B cell (primary cell): ENCODE data around the gene KAZN. TPM values are rescaled to one million over a fixed set of nuclear protein-coding genes. Genes with fewer than 3 reads are reported as not detected.

ENCODE experiments used
- ATAC-seq: fragments of 200-7000 bp; cut with Tn5 transposase; one replicate; pipeline ENCODE4 v1.10.0; 2021; ENCODE audit warnings: low read depth, mild to moderate bottlenecking, moderate number of reproducible peaks, moderate library complexity
- CTCF ChIA-PET: fragments of 350-600 bp; sonication (Branson Sonifier 250); formaldehyde crosslinking; loops from one replicate; lab custom pipeline; 2021; ENCODE audit warnings: antibody characterized with exemption, inconsistent platforms; lab: Charles Lee
- POLR2A ChIA-PET: fragments of 350-600 bp; sonication (Branson Sonifier 250); formaldehyde crosslinking; loops from one replicate; lab custom pipeline; 2021; ENCODE audit warnings: antibody characterized with exemption; lab: Charles Lee
- DNase-seq: peaks from one replicate; pipeline ENCODE4 v3.0.0; 2013
- H2AFZ ChIP-seq: 2 replicates; pipeline ENCODE4 v1.6.1; 2012; ENCODE audit warnings: mild to moderate bottlenecking, low read depth, low read length; ENCODE audit not compliant: insufficient read depth, poor library complexity, severe bottlenecking
- H3K27ac ChIP-seq, 2 donors: 1 replicate in 1 of 2; 2 replicates in 1 of 2; pipeline ENCODE4 v1.5.1; 2012 to 2013; ENCODE audit warnings: low read length in 2 of 2, mild to moderate bottlenecking in 2 of 2, moderate library complexity in 1 of 2
- H3K27me3 ChIP-seq, 4 experiments: fragments of 200-600 bp in 1 of 4; sonication (generic) in 1 of 4; replicated peaks in 1 of 4; 1 replicate in 2 of 4; 2 replicates in 2 of 4; pipeline versions ENCODE4 v1.6.1 to v1.7.0; 2013 to 2016; ENCODE audit warnings: low read length in 3 of 4, mild to moderate bottlenecking in 2 of 4, mixed read lengths in 1 of 4, moderate library complexity in 1 of 4; ENCODE audit not compliant: insufficient read depth in 4 of 4, control insufficient read depth in 3 of 4; ENCODE audit errors: control extremely low read depth in 1 of 4
- H3K36me3 ChIP-seq, 2 experiments: replicated peaks in 1 of 2; 1 replicate in 1 of 2; 2 replicates in 1 of 2; pipeline versions ENCODE4 v1.6.1 to v1.7.1; 2013; ENCODE audit warnings: low read length in 1 of 2; ENCODE audit not compliant: insufficient read depth in 2 of 2, control insufficient read depth in 1 of 2; ENCODE audit errors: control extremely low read depth in 1 of 2, extremely low read depth in 1 of 2
- H3K4me1 ChIP-seq, 2 donors: fragments of 200-600 bp in 1 of 2; sonication (generic) in 1 of 2; 1 replicate in 1 of 2; 2 replicates in 1 of 2; pipeline versions ENCODE4 v1.5.1 to v1.6.1; 2013 to 2017; ENCODE audit warnings: low read length in 2 of 2; ENCODE audit not compliant: control insufficient read depth in 2 of 2, insufficient read depth in 2 of 2
- H3K4me2 ChIP-seq: replicated peaks from 2 replicates; pipeline ENCODE3; 2012; ENCODE audit warnings: mild to moderate bottlenecking, low read depth, low read length; ENCODE audit not compliant: poor library complexity, severe bottlenecking
- H3K4me3 ChIP-seq, 5 experiments: fragments of 200-600 bp in 1 of 5; sonication (generic) in 1 of 5; 1 replicate in 3 of 5; 2 replicates in 2 of 5; pipeline versions ENCODE4 v1.5.1 to v1.7.0; 2011 to 2016; ENCODE audit warnings: low read length in 4 of 5, mild to moderate bottlenecking in 4 of 5, low read depth in 2 of 5, control low read depth in 1 of 5, moderate library complexity in 1 of 5; ENCODE audit not compliant: insufficient read depth in 1 of 5; ENCODE audit errors: control extremely low read depth in 1 of 5, extremely low read depth in 1 of 5
- H3K79me2 ChIP-seq: fragments of 200-600 bp; sonication (generic); one replicate; pipeline ENCODE4 v1.6.0; 2016; ENCODE audit warnings: low read length; ENCODE audit not compliant: control insufficient read depth, insufficient read depth
- H3K9ac ChIP-seq: fragments of 200-600 bp; sonication (generic); 2 replicates; pipeline ENCODE4 v1.6.1; 2017; ENCODE audit warnings: mild to moderate bottlenecking, low read length, moderate library complexity
- H3K9me3 ChIP-seq, 3 donors: one replicate each; pipeline versions ENCODE4 v1.6.1 to v1.7.1; 2013; ENCODE audit warnings: low read length in 2 of 3; ENCODE audit not compliant: control insufficient read depth in 2 of 3, insufficient read depth in 1 of 3; ENCODE audit errors: control extremely low read depth in 1 of 3
- H4K20me1 ChIP-seq: 2 replicates; pipeline ENCODE4 v1.6.0; 2012; ENCODE audit warnings: mild to moderate bottlenecking, low read length; ENCODE audit not compliant: insufficient read depth, control insufficient read depth, poor library complexity, severe bottlenecking
- H3K27ac Mint-ChIP-seq: one replicate; pipeline ENCODE4 v1.8.0; 2021; ENCODE audit warnings: mixed read lengths
- H3K27me3 Mint-ChIP-seq: one replicate; pipeline ENCODE4 v1.8.0; 2021; ENCODE audit warnings: mixed read lengths
- H3K4me1 Mint-ChIP-seq: one replicate; pipeline ENCODE4 v1.8.0; 2021; ENCODE audit warnings: mixed read lengths
- H3K4me3 Mint-ChIP-seq: one replicate; pipeline ENCODE4 v1.8.0; 2021; ENCODE audit warnings: mixed read lengths
- H3K9me3 Mint-ChIP-seq: one replicate; pipeline ENCODE4 v1.8.0; 2022; ENCODE audit warnings: mixed read lengths; ENCODE audit not compliant: insufficient read depth
- EZH2 ChIP-seq: IDR thresholded peaks from 2 replicates; pipeline ENCODE4 v1.6.1; 2012; ENCODE audit warnings: borderline replicate concordance, low read depth, mild to moderate bottlenecking, moderate library complexity, low read length; ENCODE audit not compliant: insufficient read depth, poor library complexity, severe bottlenecking
- WGBS: methylation state at CpG from one replicate; pipeline ENCODE4 v1.1.5; 2013; ENCODE audit warnings: missing lambda C conversion rate; ENCODE audit not compliant: insufficient coverage; 5-methylcytosine and 5-hydroxymethylcytosine counted together
- intact Hi-C: fragments of 100-400 bp; cut with micrococcal nuclease; formaldehyde crosslinking; loops from one replicate; pipeline ENCODE4 v1.10.0; 2022
- polyA plus RNA-seq: library from polyadenylated mRNA; depleted of rRNA; stranded (reverse); fragments of >200 nt; gene quantifications from 2 replicates; pipeline ENCODE4 v1.2.3, GENCODE V29; 2012
- total RNA-seq, 2 donors: library from RNA; stranded (reverse); fragments of 120-200 nt in 1 of 2; gene quantifications; 1 replicate in 1 of 2; 2 replicates in 1 of 2; pipeline versions ENCODE4 v1.2.3 to v1.2.4, GENCODE V29; 2013 to 2022
- TF ChIP-seq, protein P1 (sequence below): fragments of 200-600 bp; IDR thresholded peaks from one replicate; pipeline ENCODE4 v1.8.0; 2022; ENCODE audit warnings: antibody characterized with exemption, mild to moderate bottlenecking

KAZN gene
- total and polyA plus RNA-seq, 2 donors (not counting 1 experiment from before 2014, with no cell fraction given), result 0.13 to 0.39 TPM

DNA sequence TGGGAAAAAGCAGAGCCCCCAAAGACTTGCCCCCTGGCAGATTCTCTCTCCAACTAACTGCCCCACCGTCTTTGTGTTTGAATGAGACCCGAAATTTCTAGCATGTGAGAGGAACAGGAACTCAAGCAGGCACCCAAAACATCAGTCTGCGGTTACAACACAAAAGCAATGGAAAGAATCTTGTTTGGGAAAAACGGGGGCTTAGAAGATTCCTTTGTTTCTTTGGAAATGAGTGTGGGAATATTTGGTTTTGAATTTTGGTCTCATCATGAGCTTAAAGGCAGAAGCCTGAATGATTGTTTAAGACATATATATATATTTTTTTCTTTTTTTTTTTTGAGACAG, 366.2 kb downstream of the KAZN start:
- H2AFZ ChIP-seq, result no peak overlapping the region
- H3K79me2 ChIP-seq, result no peaks in the 10 kb centered on the region
- H3K27me3 ChIP-seq, result no peaks in the 10 kb centered on the region
- 80% methylated on average over 3 of the region's 4 CpGs for WGBS
- Mint-ChIP-seq H3K4me3 (no peak overlapping the region), H3K27me3 (no peaks in the 10 kb centered on the region), H3K9me3 (no peaks in the 10 kb centered on the region), H3K4me1 (no peaks in the 10 kb centered on the region), H3K27ac (no peak overlapping the region)
- no peak for ATAC-seq
- H3K4me2 ChIP-seq, result no peak overlapping the region
- DNase-seq, result no peak
- no peaks in the 10 kb centered on the region for H3K36me3 ChIP-seq
- intact Hi-C loops, result no loop called here
- no peak overlapping the region for H3K4me3 ChIP-seq
- POLR2A ChIA-PET, result no interaction called here
- no peaks in the 10 kb centered on the region for H4K20me1 ChIP-seq
- CTCF ChIA-PET, result no interaction called here
- TF ChIP-seq, protein P1, sequence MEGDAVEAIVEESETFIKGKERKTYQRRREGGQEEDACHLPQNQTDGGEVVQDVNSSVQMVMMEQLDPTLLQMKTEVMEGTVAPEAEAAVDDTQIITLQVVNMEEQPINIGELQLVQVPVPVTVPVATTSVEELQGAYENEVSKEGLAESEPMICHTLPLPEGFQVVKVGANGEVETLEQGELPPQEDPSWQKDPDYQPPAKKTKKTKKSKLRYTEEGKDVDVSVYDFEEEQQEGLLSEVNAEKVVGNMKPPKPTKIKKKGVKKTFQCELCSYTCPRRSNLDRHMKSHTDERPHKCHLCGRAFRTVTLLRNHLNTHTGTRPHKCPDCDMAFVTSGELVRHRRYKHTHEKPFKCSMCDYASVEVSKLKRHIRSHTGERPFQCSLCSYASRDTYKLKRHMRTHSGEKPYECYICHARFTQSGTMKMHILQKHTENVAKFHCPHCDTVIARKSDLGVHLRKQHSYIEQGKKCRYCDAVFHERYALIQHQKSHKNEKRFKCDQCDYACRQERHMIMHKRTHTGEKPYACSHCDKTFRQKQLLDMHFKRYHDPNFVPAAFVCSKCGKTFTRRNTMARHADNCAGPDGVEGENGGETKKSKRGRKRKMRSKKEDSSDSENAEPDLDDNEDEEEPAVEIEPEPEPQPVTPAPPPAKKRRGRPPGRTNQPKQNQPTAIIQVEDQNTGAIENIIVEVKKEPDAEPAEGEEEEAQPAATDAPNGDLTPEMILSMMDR, result no peak
- no peak for TF ChIP-seq EZH2
- no peak overlapping the region for H3K9ac ChIP-seq
- peaks cover 0 to 12% (median 0%) of the 10 kb centered on the region in 3 donors for H3K9me3 ChIP-seq
- no peak overlapping the region for H3K27ac ChIP-seq
- H3K4me1 ChIP-seq, result no peaks in the 10 kb centered on the region

DNA sequence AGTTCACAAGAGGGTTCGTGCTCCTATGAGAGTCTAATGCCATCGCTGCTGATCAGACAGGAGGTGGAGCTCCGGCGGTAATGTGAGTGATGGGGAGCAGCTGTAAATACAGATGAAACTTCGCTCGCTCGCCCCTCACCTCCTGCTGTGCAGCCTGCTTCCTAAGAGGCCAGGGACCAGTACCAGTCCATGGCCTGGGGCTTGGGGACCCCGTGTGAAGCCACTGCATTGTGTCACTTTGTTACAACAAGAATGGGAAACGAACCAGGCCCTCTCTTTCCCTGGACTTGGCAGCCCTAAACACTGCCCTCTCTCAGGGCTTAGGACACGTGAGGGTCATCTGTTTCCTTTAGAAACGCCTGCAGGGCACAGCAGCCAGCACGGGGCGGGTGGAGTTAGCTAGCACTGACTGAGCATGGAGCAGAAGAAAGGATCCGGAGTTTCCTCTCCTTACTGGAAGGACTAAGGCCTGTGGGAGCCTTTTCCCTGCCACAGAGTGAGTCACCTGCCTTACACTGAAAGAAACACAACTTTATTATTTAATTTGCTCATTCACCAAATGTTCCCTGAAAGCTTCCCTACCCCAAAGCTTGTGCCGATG, 369.9 kb downstream of the KAZN start:
- POLR2A ChIA-PET, result no interaction called here
- no peak for ATAC-seq
- H3K9ac ChIP-seq, result no peak overlapping the region
- CTCF ChIA-PET, result no interaction called here
- H3K4me1 ChIP-seq, result no peaks in the 10 kb centered on the region
- no peak overlapping the region for H3K4me3 Mint-ChIP-seq
- no peak overlapping the region for H3K4me3 ChIP-seq
- no peaks in the 10 kb centered on the region for H3K9me3 Mint-ChIP-seq
- peaks cover 11% of the 10 kb centered on the region for H3K27me3 Mint-ChIP-seq
- TF ChIP-seq, protein P1, result no peak
- TF ChIP-seq EZH2, result no peak
- H2AFZ ChIP-seq, result no peak overlapping the region
- H3K4me2 ChIP-seq, result no peak overlapping the region
- H3K36me3 ChIP-seq, result no peaks in the 10 kb centered on the region
- 88% methylated on average over 14 of the region's 15 CpGs for WGBS
- no peak overlapping the region for H3K27ac Mint-ChIP-seq
- H3K9me3 ChIP-seq, result peaks cover 0 to 6% (median 0%) of the 10 kb centered on the region in 3 donors
- intact Hi-C loops, result no loop called here
- no peaks in the 10 kb centered on the region for H3K79me2 ChIP-seq
- H3K27me3 ChIP-seq, result no peaks in the 10 kb centered on the region
- H3K27ac ChIP-seq, result no peak overlapping the region
- no peaks in the 10 kb centered on the region for H3K4me1 Mint-ChIP-seq
- H4K20me1 ChIP-seq, result no peaks in the 10 kb centered on the region
- no peak for DNase-seq
